ENCODE data around the gene SVIL.
"Not testable (repeated sequence)": the region's sequence is repeated elsewhere in the genome, so short reads cannot be mapped to it uniquely, and the experiment has no call there.

Gene SVIL

DNA sequence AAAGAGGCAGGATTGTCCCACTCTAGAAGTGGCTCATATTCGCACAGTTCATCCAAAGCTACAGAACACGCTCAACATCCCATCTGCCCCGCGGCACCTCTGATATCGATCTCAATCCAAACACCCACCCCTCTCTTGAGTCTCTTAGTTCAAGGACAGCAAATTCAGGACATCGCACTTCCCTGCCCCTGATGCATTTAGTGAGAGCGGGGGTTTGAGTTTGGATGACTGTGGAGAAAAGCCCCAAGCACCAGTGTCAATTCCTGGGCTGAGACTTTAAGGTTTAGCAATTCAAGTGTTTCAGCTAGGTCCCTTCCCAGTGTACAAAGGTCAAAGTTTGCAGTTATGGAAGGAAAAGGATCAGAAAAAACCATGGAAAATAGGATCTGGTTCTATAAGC is 179.7 kb downstream of the SVIL start:
- no peak for DNase-seq (ENCODE audit: low read depth, low spot score)

DNA sequence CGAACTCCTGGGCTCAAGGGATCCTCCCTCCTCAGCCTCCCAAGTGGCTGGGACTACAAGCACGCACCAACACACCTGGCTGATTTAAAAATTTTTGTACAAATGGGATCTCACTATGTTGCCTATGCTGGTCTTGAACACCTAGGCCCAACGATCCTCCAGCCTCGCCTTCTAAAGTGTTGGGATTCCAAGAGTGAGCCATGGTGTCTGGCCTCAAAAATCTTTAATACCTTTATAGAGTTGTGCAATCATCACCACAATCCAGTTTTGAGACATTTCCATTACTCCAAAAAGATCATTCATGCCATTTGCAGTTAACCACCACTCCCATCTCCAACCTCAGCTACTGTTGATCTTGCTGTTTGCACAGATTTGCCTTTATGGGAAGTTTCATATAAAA is 180.5 kb downstream of the SVIL start:
- no peak for DNase-seq (ENCODE audit: low read depth, low spot score)

DNA sequence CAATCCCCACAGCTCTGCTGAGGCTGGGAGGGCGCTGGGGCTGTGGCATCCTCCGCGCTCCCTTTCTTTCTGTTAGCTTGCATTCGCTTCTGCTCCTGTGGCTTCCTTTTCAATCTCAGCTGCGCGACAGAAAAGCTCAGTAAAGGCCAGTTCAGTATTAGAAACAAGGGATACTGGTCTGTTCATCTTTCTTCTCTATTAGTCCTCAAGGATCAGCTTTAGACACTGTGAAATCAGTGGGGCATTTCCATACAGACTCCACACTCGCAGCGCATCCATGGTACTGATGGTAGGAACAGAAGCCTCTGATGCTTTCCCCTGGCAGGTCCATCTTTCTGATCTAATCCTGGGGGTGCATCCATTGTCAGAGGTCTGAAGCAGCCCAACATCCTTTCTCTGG is 182.2 kb downstream of the SVIL start:
- no peak for DNase-seq (ENCODE audit: low read depth, low spot score)

DNA sequence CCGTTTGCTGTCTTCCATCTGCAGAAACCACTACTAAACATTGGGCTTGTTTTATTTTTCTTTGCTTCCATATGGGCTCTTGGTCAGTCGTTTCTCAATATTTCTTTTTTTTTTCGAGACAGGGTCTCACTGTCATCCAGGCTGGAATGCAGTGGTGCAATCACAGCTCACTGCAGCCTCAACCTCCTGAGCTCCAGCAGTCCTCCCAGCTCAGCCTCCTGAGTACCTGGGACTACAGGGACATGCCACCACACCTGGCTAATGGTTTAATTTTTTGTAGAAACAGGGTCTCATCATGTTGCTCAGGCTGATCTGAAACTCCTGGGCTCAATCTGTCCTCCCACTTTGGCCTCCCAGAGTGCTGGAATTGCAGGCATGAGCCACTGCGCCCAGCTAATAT is 182.8 kb downstream of the SVIL start:
- DNase-seq (ENCODE audit: low read depth, low spot score), result no peak

DNA sequence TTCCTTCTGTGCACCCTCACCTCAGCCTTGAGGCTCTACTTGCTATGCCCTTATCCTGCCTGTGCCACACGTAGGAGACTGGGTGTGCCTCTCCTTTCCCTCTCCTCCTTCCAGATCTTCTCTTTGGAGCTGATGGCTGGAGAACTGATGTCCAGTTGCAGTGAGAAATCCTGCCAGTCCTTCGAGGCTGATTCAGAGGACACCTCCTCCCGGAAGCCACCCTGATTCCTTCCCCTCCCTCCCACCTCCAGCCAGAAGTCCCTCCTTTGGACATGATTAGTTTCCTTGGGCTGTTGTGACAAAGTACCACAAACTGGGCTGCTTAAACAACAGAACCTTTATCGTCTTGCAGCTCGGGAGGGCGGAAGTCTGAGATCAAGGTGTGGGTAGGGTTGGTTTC is 184.4 kb downstream of the SVIL start:
- no peak for DNase-seq (ENCODE audit: low read depth, low spot score)

DNA sequence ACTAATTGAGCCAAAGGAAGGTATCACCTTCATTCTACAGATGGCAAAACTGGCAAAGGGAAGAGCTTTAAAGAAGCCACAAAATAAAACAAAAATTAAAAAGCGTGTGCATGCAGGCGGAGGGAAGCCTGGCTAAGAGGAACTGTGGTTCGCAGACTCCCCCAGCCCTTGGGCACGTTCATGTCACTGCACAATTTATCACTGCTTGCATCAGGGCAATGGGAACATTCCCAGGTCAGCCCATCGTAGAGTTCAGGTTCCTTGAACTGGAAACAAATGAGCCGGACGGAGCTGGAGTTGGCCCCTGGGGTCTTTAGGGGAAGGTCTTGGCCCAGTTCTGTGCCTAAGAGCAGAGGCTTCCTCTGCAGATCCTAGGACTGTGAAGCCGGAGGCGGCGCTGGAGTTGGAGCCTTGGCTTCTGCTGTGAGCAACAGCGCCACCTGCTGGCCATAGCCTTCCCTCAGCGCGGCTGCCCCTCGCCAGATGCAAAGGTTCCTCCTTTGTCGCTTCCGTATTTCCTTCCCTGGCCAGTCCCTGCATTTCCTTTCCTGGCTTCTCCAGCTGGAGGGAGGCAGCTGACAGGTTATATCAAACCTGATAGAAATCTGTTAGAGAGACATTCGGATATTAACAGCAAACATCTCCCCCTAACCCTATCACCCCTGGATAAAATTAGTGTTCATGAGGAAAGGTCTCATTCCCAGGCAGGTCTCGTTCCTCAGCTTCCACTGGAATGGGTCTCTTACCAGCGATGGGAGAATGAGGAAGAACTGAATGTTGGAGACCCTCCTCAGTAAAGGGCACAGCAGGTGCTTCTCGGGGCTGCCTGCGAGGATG is 185.8 kb downstream of the SVIL start:
- DNase-seq (ENCODE audit: low read depth, low spot score), result not testable (repeated sequence)

DNA sequence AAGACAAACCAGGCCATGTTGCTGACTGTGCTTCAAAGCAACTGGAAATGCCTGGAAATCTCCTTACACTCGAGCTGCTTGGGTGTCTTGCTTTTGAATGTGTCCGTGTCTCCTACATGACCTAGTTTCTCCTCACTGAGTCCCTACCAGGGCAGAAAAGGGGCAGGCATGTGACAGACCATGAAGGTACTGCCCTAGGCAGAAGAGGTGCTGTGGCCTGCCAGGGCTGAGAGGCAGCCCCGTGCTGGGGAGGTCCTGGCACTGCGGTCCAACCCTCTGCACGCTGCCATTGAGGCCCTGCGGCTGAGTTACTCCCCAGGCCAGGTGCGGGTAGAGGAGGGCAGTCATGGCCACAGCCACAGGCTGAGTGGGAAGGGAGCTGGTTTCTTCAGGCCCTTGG is 186.6 kb downstream of the SVIL start:
- no peak for DNase-seq (ENCODE audit: low read depth, low spot score)

DNA sequence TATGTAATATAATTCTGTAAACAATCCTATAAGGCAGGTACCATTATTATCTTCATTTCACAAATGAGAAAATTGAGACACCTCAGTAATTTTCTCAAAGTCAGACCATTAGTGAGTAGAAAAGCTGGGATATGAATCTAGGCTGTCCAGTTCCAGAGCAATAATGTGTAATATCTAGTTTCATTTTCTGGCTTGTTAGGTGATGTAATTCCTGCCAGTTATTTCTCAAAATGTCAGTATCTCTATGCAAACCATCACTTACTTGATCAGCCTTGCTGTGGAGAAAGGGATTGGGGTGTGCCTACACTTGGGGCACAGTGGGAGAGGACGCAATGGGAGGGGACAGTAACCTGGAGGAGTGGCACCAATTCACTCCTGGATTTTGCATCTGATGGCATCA is 188.4 kb downstream of the SVIL start:
- DNase-seq (ENCODE audit: low read depth, low spot score), result no peak

DNA sequence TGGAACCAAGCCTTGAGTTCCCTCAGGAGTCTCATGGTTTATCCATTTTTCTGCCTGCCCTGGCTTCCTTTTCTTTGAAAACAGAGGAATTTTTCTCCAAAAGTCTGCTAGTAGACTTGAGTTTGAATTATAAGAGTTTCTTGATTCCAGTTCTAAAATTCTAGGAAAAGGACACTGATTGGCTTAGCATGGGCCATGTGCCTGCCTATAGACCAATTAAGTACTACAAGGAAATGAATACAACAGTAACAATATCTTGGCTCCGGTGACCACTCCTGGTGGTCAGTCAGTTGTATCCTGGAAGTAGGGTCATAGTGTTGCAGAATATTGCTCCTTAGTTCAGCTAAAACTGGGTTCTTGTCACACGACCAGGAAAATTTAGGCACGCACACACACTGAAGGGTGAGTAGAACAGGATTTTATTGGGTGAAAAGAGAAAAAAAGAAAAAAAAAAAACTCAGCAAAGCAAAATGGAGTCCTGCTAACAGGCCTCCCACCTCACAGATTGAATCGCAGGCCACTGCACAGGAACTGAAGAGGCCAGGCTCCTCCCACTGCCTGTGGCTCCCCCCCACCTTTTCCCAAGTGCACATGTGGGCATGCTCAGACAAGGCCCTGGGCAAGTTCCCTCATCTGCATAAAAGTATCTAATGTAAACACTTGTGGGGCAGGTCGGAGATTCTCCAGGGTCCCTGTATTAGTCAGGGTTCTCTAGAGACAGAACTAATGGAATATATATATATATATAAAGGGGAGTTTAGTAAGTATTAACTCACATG is 190.8 kb downstream of the SVIL start:
- no peak for DNase-seq (ENCODE audit: low read depth, low spot score)

DNA sequence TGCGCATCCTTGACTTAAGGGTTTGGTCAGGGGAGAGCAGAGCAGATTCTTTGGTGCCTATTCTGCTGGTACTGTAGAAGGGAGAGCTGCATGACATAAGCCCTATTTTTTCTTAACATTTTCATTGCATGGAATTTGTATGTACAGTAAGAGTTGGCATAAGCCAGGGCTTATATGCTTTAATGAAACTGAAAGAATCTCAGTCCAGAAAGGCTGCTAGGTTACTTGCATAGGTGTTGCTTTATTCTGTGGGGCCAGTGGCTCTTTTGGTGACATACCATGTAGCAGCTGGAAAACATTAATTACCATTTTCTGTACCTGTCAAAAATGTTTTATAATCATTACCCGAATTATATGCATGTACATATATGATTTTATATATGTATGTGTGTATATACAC is 193.8 kb downstream of the SVIL start:
- DNase-seq (ENCODE audit: low read depth, low spot score), result no peak

DNA sequence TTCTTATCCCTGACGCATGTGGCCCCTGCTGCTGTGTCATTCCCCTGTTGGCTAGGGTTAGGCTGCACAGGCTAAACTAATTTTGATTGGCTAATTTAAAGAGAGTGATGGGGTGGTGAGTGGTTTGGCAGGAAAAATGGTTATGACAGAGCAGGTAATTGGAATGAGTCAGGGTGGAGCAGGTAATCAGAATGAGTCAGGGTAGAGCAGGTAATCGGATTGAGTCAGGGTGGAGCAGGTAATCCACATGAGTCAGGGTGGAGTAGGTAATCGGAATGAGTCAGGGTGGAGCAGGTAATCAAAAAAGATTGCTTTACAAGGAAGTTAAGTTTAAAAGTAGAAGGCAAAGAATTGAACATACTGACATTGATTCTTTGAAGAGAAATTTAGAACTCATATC is 195.8 kb downstream of the SVIL start:
- not testable (repeated sequence) for DNase-seq (ENCODE audit: low read depth, low spot score)

DNA sequence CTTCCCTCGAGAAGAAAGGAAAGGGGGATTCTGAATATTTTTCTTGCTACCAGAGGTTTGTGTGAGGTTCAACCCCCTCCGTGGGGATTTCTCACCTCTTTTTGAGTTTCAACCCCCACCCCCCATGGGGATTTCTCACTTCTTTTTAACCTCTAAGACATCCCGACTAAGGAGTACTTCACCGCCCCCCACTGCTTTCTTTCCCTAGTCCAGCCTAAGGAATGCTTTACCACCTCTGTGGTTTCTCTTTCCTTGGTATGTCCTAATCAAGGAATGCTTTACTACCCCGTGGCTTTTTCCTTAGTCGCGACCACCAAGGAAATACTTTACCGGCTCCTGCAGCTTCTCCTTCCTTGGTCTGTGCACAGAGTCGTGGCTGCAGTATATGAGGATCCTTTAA is 196.5 kb downstream of the SVIL start:
- DNase-seq (ENCODE audit: low read depth, low spot score), result no peak

DNA sequence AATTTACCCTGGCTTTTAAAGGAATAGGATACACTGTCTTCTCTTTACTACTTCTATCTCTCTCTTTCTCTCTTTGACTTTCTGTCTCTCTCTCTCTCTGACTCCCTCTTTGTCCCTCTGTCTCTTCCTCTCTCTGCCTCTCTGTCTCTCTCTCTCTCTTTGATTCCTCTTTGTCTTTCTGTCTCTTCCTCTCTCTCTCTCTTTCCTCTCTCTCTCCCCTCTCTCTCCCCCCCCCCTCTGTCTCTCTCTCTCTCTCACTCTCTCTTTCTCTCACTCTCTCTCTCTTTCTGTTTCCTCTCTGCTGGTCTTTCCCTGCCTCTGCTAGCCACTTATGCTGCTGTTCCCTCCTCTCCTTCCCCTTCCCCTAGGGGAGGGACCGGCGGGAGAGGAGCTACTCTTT is 196.9 kb downstream of the SVIL start:
- DNase-seq (ENCODE audit: low read depth, low spot score), result no peak

DNA sequence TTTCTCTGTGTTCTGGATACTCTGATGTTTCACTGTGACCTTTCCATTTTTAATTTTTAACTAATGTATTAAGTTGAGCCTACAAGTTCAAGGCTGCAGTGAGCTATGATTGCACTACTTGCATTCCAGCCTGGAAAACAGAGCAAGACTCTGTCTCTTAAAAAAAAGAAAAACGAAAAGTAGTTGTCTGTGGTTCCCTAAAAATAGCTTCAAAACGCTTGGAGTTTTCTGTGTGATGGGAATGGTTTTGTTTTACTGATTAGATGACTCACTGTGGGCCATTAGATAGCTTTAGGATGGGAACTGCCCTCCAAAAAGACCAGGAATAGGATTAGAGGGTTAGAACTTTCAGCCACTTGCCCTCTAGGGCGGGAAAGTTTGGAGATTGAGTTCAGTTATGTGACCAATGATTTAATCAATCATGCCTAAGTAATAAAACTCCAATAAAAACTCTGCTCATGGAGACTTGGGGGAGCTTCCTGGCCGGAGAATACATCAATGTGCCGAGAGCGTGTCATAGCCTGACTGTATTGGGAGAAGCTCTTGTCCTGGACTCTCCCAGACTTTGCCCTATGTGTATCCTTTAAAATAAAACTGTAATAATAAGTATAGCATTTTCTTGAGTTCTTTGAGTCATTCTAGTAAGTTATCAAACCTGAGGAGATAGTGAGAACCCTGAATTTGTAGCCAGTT is 198.8 kb downstream of the SVIL start:
- DNase-seq (ENCODE audit: low read depth, low spot score), result no peak

DNA sequence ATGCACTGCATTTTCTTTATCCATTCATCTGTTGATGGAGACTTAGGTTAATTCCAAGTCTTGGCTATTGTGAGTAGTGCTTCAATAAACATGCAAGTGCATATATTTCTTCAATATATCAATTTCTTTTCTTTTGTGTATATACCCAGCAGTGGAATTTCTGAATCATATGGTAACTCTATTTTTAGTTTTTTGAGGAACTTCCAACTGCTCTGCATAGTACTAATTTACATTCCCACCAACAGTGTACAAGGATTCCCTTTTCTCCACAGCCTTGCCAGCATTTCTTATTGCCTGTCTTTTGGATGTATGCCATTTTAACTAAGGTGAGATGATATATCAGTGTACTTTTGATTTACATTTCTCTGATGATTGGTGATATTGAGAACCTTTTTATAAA is 200.7 kb downstream of the SVIL start:
- DNase-seq (ENCODE audit: low read depth, low spot score), result no peak

DNA sequence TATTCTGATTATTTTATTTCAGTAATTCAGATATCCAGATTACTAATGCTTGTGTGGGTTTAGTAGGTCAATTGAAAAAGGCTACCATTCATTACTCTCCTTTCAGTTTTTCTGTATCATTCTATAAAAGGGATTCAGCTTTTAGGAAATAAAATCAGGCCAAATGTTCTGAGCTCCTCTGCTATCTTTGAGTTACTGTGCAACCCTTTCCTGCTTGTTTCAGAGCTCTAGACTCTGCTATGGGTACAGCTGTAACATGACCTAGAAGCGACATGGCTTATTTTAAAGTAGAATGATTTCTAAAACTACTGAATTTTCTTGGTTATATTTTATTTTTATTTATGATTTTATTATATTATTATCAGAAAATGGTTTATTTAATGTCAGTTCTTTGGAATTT is 203.1 kb downstream of the SVIL start:
- DNase-seq (ENCODE audit: low read depth, low spot score), result no peak

DNA sequence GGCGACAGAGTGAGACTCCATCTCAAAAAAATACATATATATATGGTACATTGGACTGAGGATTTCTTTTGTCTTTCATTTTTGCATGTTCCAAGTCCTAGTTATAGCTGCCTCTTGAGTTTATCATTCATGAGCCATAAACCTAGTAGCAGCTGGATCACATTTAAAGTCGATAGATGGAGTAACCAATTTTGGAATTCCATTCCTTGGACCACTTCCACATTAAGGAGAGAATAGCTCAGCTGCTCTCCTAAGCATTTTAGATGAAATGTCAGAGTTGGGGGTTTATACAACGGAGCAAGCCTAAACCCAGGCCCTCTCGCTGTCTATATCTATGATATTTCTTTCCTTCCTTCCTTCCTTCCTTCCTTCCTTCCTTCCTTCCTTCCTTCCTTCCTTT is 204.7 kb downstream of the SVIL start:
- no peak for DNase-seq (ENCODE audit: low read depth, low spot score)

DNA sequence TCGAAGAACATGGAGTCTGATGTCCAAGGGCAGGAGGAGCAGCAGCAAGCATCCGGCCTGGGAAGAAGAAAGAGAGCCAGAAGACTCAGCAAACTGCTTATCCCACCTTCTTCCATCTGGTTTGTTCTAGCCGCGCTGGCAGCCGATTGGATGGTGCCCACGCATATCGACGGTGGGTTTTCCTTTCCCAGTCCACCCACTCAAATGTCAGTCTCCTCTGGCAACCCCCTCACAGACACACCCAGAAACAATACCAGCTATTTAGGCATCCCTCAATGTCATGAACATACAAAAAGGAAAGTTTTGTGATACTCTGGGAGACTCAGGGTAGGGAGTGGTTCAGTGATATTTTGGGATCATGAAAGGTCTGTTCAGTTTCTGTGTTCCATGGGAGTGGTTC is 206.3 kb downstream of the SVIL start:
- no peak for DNase-seq (ENCODE audit: low read depth, low spot score)

DNA sequence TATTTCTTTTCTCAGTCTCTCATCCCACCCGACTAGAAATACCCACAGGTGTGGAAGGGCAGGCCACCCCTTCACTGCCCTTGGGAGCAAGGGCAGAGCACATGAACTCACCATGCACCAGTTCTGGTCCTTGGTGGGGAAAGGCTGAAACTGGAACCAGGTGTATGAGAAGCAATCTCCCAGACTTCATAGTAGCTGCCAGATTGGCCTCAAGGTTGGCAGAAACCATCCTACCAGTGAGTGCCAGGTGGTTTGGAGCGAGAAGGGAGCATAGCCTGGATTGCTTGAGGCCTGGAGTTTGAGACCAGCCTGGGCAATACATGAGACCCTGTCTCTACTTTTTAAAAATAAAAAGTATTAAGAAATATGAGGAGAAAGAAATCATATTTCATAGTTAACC is 207.1 kb downstream of the SVIL start:
- DNase-seq (ENCODE audit: low read depth, low spot score), result no peak

DNA sequence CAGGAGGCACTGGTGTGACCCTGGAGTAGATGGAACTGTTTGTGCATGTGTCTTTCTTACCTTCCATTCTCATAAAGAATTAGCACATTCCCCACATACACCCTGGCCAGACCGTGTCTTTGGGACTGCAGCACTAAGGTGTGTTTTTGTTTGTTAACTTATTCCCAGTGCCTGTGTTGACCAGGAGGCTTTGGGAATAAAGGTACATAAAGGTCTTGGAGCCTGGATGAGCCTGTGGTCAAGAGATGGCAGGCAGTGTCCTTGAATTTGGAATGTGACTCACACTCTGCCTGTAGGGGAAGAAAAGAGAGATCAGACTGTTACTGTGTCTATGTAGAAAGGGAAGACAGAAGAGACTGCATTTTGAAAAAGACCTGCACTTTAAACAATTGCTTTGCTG is 208.4 kb downstream of the SVIL start:
- DNase-seq (ENCODE audit: low read depth, low spot score), result no peak

DNA sequence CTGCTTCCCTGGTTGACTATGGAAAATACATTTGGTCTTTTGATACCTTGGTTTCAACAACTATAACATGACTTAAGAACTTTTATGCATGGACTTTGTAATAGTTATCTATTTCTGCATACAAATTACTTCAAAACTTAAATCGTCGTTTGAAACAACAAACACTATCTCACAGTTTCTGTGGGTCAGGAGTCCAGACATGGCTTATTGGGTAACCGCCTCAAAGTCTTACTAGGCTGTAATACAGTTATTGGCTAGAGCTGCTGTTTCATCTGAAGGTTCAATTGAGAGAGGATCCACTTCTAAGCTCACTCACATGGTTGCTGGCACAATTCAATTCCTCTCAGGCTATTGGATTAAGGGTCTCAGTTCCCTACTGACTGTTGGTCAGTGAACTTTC is 210.8 kb downstream of the SVIL start:
- DNase-seq (ENCODE audit: low read depth, low spot score), result no peak

DNA sequence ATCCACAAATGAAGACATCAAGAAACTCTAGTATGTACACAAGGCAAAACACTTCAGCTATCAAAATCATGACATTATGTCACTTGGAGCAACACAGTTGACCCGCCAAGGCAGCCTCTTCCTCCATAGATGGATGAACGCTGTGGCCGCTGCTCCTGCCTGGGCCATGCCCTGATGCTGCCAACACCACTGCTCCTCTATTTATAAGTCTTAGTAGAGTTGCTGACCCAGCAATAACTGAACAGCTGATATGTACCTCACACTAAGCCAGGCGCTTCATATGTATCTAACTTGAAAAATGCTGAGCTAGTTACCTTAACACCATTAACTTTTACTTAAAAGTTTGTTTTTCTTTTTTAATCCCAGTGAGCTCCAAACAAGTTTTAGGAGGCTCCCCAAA is 214.0 kb downstream of the SVIL start:
- no peak for DNase-seq (ENCODE audit: low read depth, low spot score)

DNA sequence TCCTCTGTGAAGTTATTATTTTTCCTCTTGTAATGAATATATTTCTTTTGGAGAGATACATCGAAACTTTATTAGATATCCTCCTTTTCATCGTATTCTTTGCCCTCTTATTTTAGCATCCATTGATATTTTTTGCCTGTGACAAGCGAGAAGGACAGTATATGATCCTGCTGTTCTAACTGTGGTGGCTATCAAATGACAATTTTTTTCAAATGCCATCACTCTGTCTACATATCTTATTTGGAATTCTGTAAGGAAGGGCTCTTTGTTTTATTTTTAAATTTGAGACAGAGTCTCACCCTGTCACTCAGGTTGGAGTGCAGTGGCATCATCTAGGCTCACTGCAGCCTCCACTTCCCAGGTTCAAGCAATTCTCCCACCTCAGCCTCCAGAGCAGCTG is 217.4 kb downstream of the SVIL start:
- no peak for DNase-seq (ENCODE audit: low read depth, low spot score)

Data from brain pericyte (primary cell).